Measurements from ENCODE around the gene FRAS1.
"Not testable (repeated sequence)": the region's sequence is repeated elsewhere in the genome, so short reads cannot be mapped to it uniquely, and the experiment has no call there.

The FRAS1 gene

DNA sequence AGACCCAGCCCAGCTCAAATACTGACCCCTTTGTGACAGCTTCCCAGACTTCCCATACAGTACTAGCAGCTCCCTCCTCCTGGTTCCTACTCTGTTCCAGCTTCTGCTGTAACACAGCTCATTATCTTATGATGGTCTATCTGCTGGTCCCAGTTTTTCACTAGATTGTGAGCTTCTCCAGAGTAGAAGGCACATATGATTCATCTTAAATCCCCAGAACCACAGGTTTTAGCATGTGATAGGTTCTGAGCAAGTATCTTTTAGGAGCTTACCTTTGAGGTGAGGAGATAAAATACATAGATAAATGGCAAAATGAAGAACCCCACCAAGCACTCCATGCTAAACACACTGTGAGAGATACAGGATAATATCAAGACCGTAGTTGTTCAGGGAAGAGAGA is 466.9 kb downstream of the FRAS1 start:
- no peak for DNase-seq

GRCh38 chr4:78525559-78525958 is 468.4 kb downstream of the FRAS1 start:
- DNase-seq = no peak

- no peak for DNase-seq
Measured at GRCh38 chr4:78527103-78527502, 470.0 kb downstream of the FRAS1 start.

DNA sequence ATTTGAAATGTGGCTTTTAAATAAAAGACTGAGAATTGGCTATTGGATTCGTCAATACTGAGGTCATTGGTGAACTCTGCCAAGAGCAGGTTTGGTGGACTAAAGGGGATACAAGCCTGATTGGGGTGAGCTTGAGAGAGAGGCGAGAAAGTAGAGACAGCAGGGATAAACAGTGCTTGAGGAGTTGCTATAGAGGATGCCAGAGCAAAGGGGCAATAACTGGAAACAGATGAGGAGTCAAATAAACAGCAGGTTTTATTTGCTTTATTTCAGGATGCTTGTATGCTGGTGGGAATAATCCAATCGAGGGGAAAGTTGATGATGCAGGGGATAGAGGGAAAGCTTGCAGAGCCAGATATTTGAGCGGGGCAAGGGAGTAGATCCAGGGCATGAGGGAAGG is 470.4 kb downstream of the FRAS1 start:
- DNase-seq = no peak

GRCh38 chr4:78528327-78528726 is 471.2 kb downstream of the FRAS1 start:
- DNase-seq = no peak

- no peak for DNase-seq
Measured at GRCh38 chr4:78529569-78530209, 472.6 kb downstream of the FRAS1 start.

- DNase-seq = no peak
Measured at GRCh38 chr4:78532046-78532445, 474.9 kb downstream of the FRAS1 start.

GRCh38 chr4:78533854-78534253 is 476.7 kb downstream of the FRAS1 start:
- DNase-seq = no peak

- DNase-seq = peak; percentile 84 to 86
Measured at GRCh38 chr4:78534286-78534955, 477.3 kb downstream of the FRAS1 start.

DNA sequence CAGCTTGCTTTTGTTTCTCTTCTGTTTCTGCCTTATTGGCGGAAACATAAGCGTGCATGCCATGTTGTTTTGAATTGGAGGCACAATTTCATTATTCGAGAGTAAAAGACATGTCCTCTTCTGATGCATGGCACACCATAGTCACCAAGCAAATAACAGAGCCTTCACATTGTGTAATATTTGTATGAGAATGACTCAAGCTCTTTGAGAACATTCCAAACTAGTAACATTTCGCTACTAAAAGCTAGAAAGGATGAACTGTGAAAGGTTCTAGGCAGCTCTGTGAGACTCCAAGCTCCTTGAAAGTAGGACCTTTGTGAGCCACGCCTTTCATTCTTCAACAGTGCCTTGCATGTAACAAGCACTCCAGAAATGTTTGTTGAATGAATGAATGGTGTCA is 485.2 kb downstream of the FRAS1 start:
- no peak for DNase-seq

- DNase-seq = peak in 1 of 2 experiments; percentile 11
Measured at GRCh38 chr4:78543424-78544125, 486.5 kb downstream of the FRAS1 start.

- DNase-seq = no peak
Measured at GRCh38 chr4:78544678-78545077, 487.6 kb downstream of the FRAS1 start.

- no peak for DNase-seq
Measured at GRCh38 chr4:78545275-78546246, 488.4 kb downstream of the FRAS1 start.

DNA sequence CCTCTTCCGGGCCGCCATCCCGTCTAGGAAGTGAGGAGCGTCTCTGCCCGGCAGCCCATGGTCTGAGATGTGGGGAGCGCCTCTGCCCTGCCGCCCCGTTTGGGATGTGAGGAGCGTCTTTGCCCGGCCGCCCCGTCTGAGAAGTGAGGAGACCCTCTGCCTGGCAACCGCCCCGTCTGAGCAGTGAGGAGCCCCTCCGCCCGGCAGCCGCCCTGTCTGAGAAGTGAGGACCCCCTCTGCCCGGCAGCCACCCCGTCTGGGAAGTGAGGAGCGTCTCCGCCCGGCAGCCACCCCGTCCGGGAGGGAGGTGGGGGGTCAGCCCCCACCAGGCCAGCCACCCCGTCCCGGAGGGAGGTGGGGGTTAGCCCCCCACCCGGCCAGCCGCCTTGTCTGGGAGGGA is 490.8 kb downstream of the FRAS1 start:
- DNase-seq = not testable (repeated sequence)

DNA sequence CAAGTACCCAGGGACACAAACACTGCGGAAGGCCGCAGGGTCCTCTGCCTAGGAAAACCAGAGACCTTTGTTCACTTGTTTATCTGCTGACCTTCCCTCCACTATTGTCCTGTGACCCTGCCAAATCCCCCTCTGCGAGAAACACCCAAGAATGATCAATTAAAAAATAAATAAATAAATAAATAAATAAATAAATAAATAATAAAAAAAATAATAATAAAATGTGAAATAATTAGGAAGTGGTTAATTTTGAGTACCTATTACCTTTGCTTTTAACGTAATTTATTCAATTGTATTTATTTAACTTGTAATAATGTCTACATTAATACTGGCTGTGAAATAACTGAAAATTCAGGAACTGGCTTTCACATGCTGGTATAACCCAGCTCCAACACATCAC is 491.8 kb downstream of the FRAS1 start:
- not testable (repeated sequence) for DNase-seq

- DNase-seq = peak in 1 of 2 experiments; percentile 69
Measured at GRCh38 chr4:78551420-78552351, 494.6 kb downstream of the FRAS1 start, which contains the start of gene ANXA3. ANXA3 (plus strand) TSS chr4:78551770; CDS start chr4:78554474, 2,704 bp downstream.

GRCh38 chr4:78552389-78553042 is 495.4 kb downstream of the FRAS1 start:
- peak; percentile 38 to 72 for DNase-seq

DNA sequence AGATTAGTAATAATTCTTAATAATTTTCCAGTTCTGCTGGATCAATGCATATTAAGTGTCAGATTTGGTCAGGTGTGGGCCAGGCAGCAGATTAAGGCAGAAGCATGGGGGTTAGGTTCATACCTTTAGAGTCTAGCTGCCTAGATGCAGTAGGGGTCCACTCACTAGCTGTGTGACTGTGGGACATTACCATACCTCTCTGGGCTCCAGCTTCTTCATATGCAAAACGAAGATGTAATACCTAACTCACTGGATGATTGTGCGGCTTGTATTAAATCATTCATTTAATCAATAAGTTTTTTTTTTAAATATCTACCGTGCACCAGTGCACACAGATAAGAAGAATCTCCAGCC is 495.9 kb downstream of the FRAS1 start:
- DNase-seq = no peak

DNA sequence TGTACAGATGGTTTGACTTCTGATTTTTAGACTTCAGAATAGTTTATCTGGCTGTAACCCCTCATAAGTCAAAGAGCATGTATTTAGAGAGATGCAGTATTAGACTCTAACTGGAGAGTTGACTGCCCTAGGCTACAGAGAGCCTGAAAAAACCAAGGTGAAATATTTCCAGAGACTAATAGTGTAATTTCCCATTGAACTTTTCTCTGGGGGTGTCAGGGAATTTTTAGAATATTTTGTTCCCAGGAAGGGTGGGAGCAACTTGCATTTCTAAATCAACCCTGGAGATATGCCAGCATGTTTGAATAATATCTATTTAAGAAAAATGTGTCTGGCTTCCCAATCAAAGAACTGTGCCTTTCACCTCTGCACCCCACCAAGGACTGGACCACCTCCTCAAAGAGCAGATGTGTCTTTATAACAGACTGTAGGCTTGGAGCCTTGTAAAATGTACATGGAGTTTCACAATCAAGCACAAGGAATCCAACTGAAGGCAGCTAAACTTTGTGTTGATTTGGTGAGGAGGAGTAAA is 496.5 kb downstream of the FRAS1 start:
- no peak for DNase-seq

GRCh38 chr4:78556665-78557064 is 499.5 kb downstream of the FRAS1 start:
- DNase-seq = no peak

GRCh38 chr4:78557841-78558240 is 500.7 kb downstream of the FRAS1 start:
- DNase-seq = no peak
